Calu3 (cell line): ENCODE results near the gene DOCK8. TPM values are rescaled to one million over a fixed set of nuclear protein-coding genes. Genes with fewer than 3 reads are reported as not detected.

Experiments
- BruUV-seq: library from RNA; stranded (reverse); fragments of 400-500 nt; replicated peaks from 2 replicates; lab custom pipeline; 2021; lab: Mats Ljungman, UMichigan
- CTCF ChIA-PET: fragments of 300-600 bp; sonication (Branson Sonifier 250); formaldehyde crosslinking; loops from one replicate; lab custom pipeline; 2022; ENCODE audit warnings: antibody characterized with exemption; lab: Charles Lee
- DNase-seq: peaks from one replicate; pipeline ENCODE4 v3.0.0; 2022
- H3K27ac Mint-ChIP-seq: one replicate; pipeline ENCODE4 v1.8.0; 2022; ENCODE audit warnings: mixed read lengths; ENCODE audit not compliant: unreplicated experiment
- H3K27me3 Mint-ChIP-seq: one replicate; pipeline ENCODE4 v1.8.0; 2022; ENCODE audit warnings: mixed read lengths; ENCODE audit not compliant: unreplicated experiment
- H3K36me3 Mint-ChIP-seq: one replicate; pipeline ENCODE4 v1.8.0; 2022; ENCODE audit warnings: mild to moderate bottlenecking, moderate library complexity, mixed read lengths; ENCODE audit not compliant: insufficient read depth, unreplicated experiment
- H3K4me1 Mint-ChIP-seq: one replicate; pipeline ENCODE4 v1.8.0; 2022; ENCODE audit warnings: mild to moderate bottlenecking, low read depth, mixed read lengths; ENCODE audit not compliant: unreplicated experiment
- H3K4me3 Mint-ChIP-seq: one replicate; pipeline ENCODE4 v1.8.0; 2022; ENCODE audit warnings: mild to moderate bottlenecking, low read depth, moderate library complexity, mixed read lengths; ENCODE audit not compliant: unreplicated experiment
- H3K9me3 Mint-ChIP-seq: one replicate; pipeline ENCODE4 v1.8.0; 2022; ENCODE audit warnings: low read depth, mixed read lengths; ENCODE audit not compliant: unreplicated experiment
- CTCF ChIP-seq: fragments of 200-600 bp; IDR thresholded peaks from one replicate; pipeline ENCODE4 v1.8.0; 2022; ENCODE audit warnings: antibody characterized with exemption; ENCODE audit not compliant: unreplicated experiment
- intact Hi-C: fragments of 100-400 bp; cut with micrococcal nuclease; formaldehyde crosslinking; loops from one replicate; pipeline ENCODE4 v1.10.0; 2022; ENCODE audit not compliant: unreplicated experiment
- total RNA-seq: library from RNA; stranded (reverse); gene quantifications from 2 replicates; pipeline ENCODE4 v1.2.3, GENCODE V29; 2022

The DOCK8 gene
- total RNA-seq, 1 experiment from 2014 or later: 0.50 TPM

GRCh38 chr9:437574-438001, 222.9 kb downstream of the DOCK8 start:
- H3K9me3 Mint-ChIP-seq: no peaks in the 10 kb centered on the region
- H3K27ac Mint-ChIP-seq: no peak overlapping the region
- no peak for TF ChIP-seq CTCF
- no peaks in the 10 kb centered on the region for H3K36me3 Mint-ChIP-seq
- H3K4me1 Mint-ChIP-seq: no peaks in the 10 kb centered on the region
- H3K4me3 Mint-ChIP-seq: no peak overlapping the region
- peaks cover 37% of the 10 kb centered on the region for H3K27me3 Mint-ChIP-seq
- no peak for DNase-seq
- intact Hi-C loops: no loop called here
- no TSS peak for BruUV-seq
- CTCF ChIA-PET: no interaction called here

GRCh38 chr9:438066-438465, 223.4 kb downstream of the DOCK8 start:
- Mint-ChIP-seq H3K27me3 (peaks cover 32% of the 10 kb centered on the region), H3K4me3 (no peak overlapping the region), H3K36me3 (no peaks in the 10 kb centered on the region), H3K4me1 (no peaks in the 10 kb centered on the region), H3K9me3 (no peaks in the 10 kb centered on the region), H3K27ac (no peak overlapping the region)
- intact Hi-C loops: no loop called here
- no peak for TF ChIP-seq CTCF
- no peak for DNase-seq
- CTCF ChIA-PET: no interaction called here
- no TSS peak for BruUV-seq

- Mint-ChIP-seq H3K27ac (no peak overlapping the region), H3K36me3 (no peaks in the 10 kb centered on the region), H3K4me1 (no peaks in the 10 kb centered on the region), H3K27me3 (peaks cover 21% of the 10 kb centered on the region), H3K4me3 (no peak overlapping the region), H3K9me3 (no peaks in the 10 kb centered on the region)
- CTCF ChIA-PET: no interaction called here
- BruUV-seq: no TSS peak
- intact Hi-C loops: no loop called here
- no peak for DNase-seq
- no peak for TF ChIP-seq CTCF
Observed at GRCh38 chr9:438961-439768, 224.5 kb downstream of the DOCK8 start.

GRCh38 chr9:441126-441525, 226.5 kb downstream of the DOCK8 start:
- Mint-ChIP-seq H3K27me3 (peaks cover 12% of the 10 kb centered on the region), H3K4me1 (no peaks in the 10 kb centered on the region), H3K4me3 (no peak overlapping the region), H3K36me3 (no peaks in the 10 kb centered on the region), H3K27ac (no peak overlapping the region), H3K9me3 (no peaks in the 10 kb centered on the region)
- no peak for TF ChIP-seq CTCF
- intact Hi-C loops: no loop called here
- CTCF ChIA-PET: no interaction called here
- BruUV-seq: no TSS peak
- DNase-seq: no peak
